DND-41 (cell line): ENCODE results near the gene CACNA2D4.

ENCODE experiments used
- ATAC-seq: fragments of 200-7000 bp; cut with Tn5 transposase; 3 replicates; pipeline ENCODE4 v1.9.1; 2021; ENCODE audit warnings: low read depth; ENCODE audit not compliant: insufficient read depth
- DNase-seq: peaks from one replicate; pipeline ENCODE4 v3.0.0-alpha.2; 2020
- H2AFZ ChIP-seq: 2 replicates; pipeline ENCODE4 v1.6.0; 2012; ENCODE audit warnings: low read depth, low read length
- H3K27ac ChIP-seq: 2 replicates; pipeline ENCODE4 v1.5.1; 2012; ENCODE audit warnings: low read length, inconsistent platforms
- H3K27me3 ChIP-seq: fragments of 200-600 bp; sonication (generic); 2 replicates; pipeline ENCODE4 v1.6.0; 2012; ENCODE audit warnings: low read length, mild to moderate bottlenecking, inconsistent platforms; ENCODE audit not compliant: insufficient read depth, poor library complexity
- H3K36me3 ChIP-seq: 2 replicates; pipeline ENCODE4 v1.5.1; 2012; ENCODE audit warnings: low read length, inconsistent platforms; ENCODE audit not compliant: insufficient read depth
- H3K4me1 ChIP-seq: 2 replicates; pipeline ENCODE4 v1.5.1; 2012; ENCODE audit warnings: mild to moderate bottlenecking, low read length; ENCODE audit not compliant: insufficient read depth
- H3K4me2 ChIP-seq: 2 replicates; pipeline ENCODE4 v1.6.0; 2012; ENCODE audit warnings: mild to moderate bottlenecking, moderate library complexity, low read length, inconsistent platforms; ENCODE audit not compliant: insufficient read depth
- H3K4me3 ChIP-seq, 2 experiments: fragments of 200-600 bp in 1 of 2; shearing (Covaris generic) in 1 of 2; 2 replicates each; pipeline ENCODE4 v1.5.1; 2012 to 2016; ENCODE audit warnings: inconsistent platforms in 2 of 2, low read length in 2 of 2, mild to moderate bottlenecking in 2 of 2, low read depth in 1 of 2, moderate library complexity in 1 of 2
- H3K79me2 ChIP-seq: 2 replicates; pipeline ENCODE4 v1.6.0; 2012; ENCODE audit warnings: low read length, inconsistent platforms; ENCODE audit not compliant: insufficient read depth
- H3K9ac ChIP-seq: 2 replicates; pipeline ENCODE4 v1.6.0; 2012; ENCODE audit warnings: low read depth, mild to moderate bottlenecking, inconsistent platforms, low read length, moderate library complexity
- H3K9me3 ChIP-seq: 2 replicates; pipeline ENCODE4 v1.5.1; 2012; ENCODE audit warnings: low read length, moderate library complexity, mild to moderate bottlenecking, inconsistent platforms; ENCODE audit not compliant: insufficient read depth, severe bottlenecking
- H4K20me1 ChIP-seq: 2 replicates; pipeline ENCODE4 v1.6.0; 2012; ENCODE audit warnings: low read length; ENCODE audit not compliant: insufficient read depth
- CTCF ChIP-seq: IDR thresholded peaks from 2 replicates; pipeline ENCODE4 v1.5.1; 2012; ENCODE audit warnings: borderline replicate concordance, low read length, moderate library complexity, mild to moderate bottlenecking; ENCODE audit not compliant: poor library complexity, severe bottlenecking; ENCODE audit errors: extremely low read depth
- EZH2 ChIP-seq: IDR thresholded peaks from 3 replicates; pipeline ENCODE4 v1.6.1; 2012; ENCODE audit warnings: borderline replicate concordance, low read depth, mild to moderate bottlenecking, moderate library complexity, low read length, inconsistent platforms; ENCODE audit not compliant: severe bottlenecking

The CACNA2D4 gene

GRCh38 chr12:1962051-1963020 lies 43.9 kb upstream of the CACNA2D4 start:
- H3K9me3 ChIP-seq = no peaks in the 10 kb centered on the region
- H3K36me3 ChIP-seq = peaks cover 43% of the 10 kb centered on the region
- no peak overlapping the region for H3K4me3 ChIP-seq
- DNase-seq (no peak), ATAC-seq (no peak)
- no peak overlapping the region for H3K27ac ChIP-seq
- TF ChIP-seq EZH2 (no peak), CTCF (no peak)
- H3K9ac ChIP-seq = no peak overlapping the region
- H4K20me1 ChIP-seq = no peaks in the 10 kb centered on the region
- H3K79me2 ChIP-seq = no peaks in the 10 kb centered on the region
- H3K4me2 ChIP-seq = no peak overlapping the region
- no peaks in the 10 kb centered on the region for H3K27me3 ChIP-seq
- H2AFZ ChIP-seq = no peak overlapping the region
- H3K4me1 ChIP-seq = no peaks in the 10 kb centered on the region

DNA sequence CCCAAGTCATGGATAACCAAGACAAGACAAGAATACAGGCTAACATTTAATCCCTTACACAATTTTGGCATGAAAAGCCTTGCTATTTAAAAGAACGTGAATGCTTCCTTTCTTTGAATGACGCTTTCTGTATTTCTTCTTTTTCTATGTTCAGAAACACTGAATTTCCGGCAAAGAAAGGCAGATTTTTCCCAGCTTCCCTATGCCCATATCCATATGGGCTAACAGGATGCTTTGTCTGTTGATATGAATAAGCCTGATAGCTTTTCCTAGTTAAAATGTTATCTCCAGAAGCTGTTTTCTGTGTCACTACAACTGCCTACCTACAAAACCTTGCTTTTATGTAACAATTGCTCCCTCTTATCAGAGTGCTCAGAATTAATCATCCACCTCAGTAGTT lies 38.3 kb upstream of the CACNA2D4 start:
- Histone ChIP-seq H3K9me3 (no peaks in the 10 kb centered on the region), H3K4me3 (no peak overlapping the region), H2AFZ (no peak overlapping the region), H3K79me2 (no peaks in the 10 kb centered on the region), H3K36me3 (peaks cover 34% of the 10 kb centered on the region), H3K27ac (no peak overlapping the region), H4K20me1 (no peaks in the 10 kb centered on the region), H3K27me3 (no peaks in the 10 kb centered on the region), H3K9ac (no peak overlapping the region), H3K4me2 (no peak overlapping the region), H3K4me1 (no peaks in the 10 kb centered on the region)
- ATAC-seq = no peak
- no peak for TF ChIP-seq EZH2
- no peak for DNase-seq

DNA sequence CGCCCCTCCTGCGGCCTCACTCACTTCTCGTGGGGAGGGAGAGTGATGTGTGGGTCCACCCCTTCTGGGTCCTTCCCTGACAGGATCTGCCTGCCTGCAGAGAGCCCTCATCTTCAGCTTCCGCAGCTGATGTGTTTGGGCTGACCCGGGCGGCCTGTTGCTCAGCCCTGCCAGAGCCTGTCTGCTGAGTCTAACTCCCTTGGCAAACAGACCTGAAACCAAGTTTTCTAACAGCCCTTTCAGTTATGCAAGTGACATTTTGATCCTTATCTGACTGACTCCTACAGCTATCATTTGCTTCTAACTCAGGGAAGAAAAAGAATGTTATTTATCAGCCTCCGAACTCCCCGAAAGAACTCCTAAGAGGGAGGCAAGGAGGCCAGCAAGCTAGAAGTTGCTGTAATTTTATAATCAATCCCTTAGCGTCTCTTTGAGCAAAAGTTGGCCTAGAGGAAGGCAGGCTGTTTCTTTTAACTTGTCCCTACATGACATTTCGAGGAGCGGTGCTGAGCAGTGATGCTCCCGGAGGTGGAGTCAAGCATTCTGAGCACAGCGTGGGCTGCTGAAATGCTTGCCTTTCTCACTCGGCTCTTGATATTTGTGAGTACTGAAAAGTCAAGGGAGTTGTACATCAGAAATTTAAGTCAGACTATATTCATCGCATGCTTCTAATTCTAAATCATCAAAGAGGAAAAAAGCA lies 31.5 kb upstream of the CACNA2D4 start:
- no peaks in the 10 kb centered on the region for H3K9me3 ChIP-seq
- H3K36me3 ChIP-seq = peaks cover 84% of the 10 kb centered on the region
- no peak for ATAC-seq
- H3K9ac ChIP-seq = no peak overlapping the region
- H3K27ac ChIP-seq = no peak overlapping the region
- no peak overlapping the region for H2AFZ ChIP-seq
- no peak for DNase-seq
- no peaks in the 10 kb centered on the region for H3K4me1 ChIP-seq
- H4K20me1 ChIP-seq = no peaks in the 10 kb centered on the region
- H3K4me2 ChIP-seq = no peak overlapping the region
- H3K27me3 ChIP-seq = no peaks in the 10 kb centered on the region
- TF ChIP-seq CTCF = no peak
- no peak for TF ChIP-seq EZH2
- no peaks in the 10 kb centered on the region for H3K79me2 ChIP-seq
- H3K4me3 ChIP-seq = no peak overlapping the region

DNA sequence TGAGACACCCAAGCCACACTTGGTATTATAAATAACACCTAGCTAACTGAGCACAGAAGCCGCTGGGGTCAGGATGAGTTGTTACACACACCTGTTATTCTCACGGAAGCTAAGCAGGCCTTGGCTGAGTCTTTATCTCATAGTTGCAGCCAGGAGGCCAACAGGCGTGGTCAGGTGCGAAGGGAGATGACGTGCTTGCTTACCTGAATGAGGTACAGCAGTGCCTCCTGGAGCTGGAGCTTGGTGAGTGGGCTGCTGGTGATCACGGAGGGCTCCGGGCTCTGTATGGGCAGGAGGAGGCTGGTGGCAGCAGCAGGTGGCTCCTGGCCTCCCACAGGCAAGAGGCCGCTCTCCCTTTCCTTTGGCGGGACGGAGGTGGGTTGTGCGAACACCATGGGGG lies 30.4 kb upstream of the CACNA2D4 start:
- ATAC-seq (no peak), DNase-seq (no peak)
- no peaks in the 10 kb centered on the region for H3K79me2 ChIP-seq
- no peaks in the 10 kb centered on the region for H3K4me1 ChIP-seq
- H3K36me3 ChIP-seq = peaks cover 81% of the 10 kb centered on the region
- H3K9me3 ChIP-seq = no peaks in the 10 kb centered on the region
- no peaks in the 10 kb centered on the region for H3K27me3 ChIP-seq
- H3K4me2 ChIP-seq = no peak overlapping the region
- no peaks in the 10 kb centered on the region for H4K20me1 ChIP-seq
- H3K27ac ChIP-seq = no peak overlapping the region
- H2AFZ ChIP-seq = no peak overlapping the region
- TF ChIP-seq EZH2 = no peak
- TF ChIP-seq CTCF = no peak
- no peak overlapping the region for H3K4me3 ChIP-seq
- no peak overlapping the region for H3K9ac ChIP-seq
